Measurements from ENCODE around the gene ITGA2B.
A peak's percentile ranks its signal among the peaks of the same experiment; 100 is the strongest.
"Not testable (repeated sequence)": the region's sequence is repeated elsewhere in the genome, so short reads cannot be mapped to it uniquely, and the experiment has no call there.

Gene ITGA2B

DNA sequence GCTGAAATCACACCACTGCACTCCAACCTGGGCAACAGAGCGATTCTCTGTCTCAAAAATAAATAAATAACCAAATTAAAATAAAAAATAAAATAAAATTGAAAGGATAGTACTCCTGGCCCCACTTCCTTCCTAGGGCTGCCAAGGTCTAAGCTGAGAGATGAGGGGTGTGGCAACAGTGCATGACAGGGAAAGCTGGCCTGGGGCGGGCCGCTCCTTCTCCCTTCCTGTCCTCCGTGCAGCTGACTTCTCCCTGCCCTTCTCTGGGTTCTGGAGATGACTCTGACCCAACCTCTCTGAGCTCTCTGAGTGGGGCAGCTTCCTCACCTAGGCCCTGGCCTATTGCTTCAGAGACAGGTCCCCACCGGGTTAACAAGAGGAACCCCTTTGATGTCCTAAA, 56.1 kb downstream of the ITGA2B start:
- no peak for DNase-seq

DNA sequence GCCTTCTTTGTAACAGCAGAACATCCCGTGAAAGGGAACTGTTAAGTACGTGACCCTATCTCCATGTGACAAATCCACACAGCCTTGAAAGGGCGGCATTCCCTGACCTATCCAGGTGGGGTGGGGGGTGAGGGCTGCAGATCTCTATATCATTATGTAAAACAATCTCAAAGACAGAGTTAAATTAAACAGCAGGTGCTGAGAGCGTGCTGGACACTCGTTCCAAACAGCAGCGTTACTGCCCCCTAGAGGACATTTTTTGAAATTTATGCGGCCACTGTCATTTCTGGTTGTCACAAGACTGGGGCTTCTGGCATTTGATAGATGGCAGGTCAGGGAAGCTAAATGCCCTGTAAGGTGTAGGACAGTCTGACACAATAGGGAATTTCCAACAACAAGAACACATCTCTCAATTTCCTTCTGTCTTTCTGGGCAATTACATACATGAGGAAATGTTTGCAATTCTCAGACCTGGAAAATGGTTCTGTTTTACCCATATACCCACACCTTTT, 58.1 kb downstream of the ITGA2B start:
- DNase-seq: peak in 45 of 56 donors; percentile 10 to 81 (median 37)

DNA sequence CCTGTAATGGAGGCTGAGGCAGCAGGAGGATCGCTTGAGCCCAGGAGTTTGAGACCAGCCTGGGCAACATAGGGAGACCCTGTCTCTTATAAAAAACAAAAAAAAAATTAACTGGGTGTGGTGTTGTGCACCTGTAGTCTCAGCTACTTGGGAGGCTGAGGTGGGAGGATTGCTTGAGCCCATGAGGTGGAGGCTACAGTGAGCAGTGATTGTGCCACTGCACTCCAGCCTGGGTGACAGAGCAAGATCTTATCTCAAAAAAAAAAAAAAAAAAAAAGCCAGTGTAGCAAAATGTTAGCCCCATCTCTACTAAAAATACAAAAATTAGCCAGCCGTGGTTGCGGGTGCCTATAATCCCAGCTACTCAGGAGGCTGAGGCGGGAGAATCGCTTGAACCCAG, 59.2 kb downstream of the ITGA2B start:
- DNase-seq: not testable (repeated sequence)

GRCh38 chr17:44329516-44329915, 59.9 kb downstream of the ITGA2B start:
- not testable (repeated sequence) for DNase-seq

DNA sequence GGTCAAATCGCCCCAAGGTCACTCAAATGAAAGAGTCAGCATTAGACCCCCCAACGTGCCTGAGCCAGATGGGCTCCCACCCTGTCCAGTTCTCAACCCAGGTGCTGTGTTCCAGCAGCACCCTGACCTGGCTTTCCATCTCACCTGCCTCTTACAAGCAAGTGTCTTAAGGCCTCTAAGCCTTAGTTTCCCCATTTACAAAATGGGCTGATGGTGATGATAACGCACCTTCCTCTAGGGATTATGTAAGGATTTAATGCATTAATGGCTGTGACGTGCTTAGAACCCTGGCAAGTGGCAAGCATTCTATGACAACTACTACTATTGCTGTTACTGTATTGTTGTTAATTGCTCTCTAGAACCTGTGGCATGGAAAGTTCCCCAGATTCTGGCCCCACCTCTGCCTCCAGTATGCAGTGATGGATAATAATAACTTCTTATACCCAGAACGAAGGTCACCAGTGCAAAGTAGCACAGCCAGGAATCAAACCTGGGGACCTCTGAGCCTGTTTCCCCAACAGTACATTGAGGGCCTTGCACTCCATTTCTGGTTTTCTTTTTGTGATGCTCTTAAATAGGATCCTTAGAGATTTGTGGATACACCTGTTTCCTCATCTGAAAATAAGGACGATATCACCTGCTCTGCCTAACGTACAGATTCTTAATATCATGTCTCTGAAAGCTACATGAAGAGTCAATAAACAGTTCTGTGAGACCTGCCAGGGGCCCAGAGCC, 61.6 kb downstream of the ITGA2B start:
- DNase-seq: no peak

DNA sequence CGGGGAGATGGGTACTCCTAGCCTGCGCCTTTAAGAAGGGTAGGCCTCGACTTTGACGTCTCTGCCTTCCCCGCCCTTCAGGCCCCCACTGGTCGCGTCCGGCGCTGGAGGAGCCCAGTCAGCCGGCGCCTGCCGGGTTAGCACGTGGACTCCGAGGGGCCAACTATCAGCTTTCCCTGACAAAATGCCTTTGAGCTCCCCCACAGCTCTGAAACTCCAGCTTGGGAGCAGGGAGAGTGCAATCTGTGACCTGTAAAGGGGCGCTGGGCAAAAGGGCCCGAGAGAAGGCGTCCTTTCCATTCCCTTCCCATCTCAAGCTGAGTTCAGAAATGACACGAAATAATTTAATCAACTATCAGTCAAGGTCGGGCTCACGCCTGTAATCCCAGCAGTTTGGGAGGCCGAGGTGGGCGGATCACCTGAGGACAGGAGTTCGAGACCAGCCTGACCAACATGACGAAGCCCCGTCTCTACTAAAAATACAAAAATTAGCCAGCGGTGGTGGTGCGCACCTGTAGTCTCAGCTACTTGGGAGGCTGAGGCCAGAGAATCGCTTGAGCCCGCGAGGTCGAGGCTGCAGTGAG, 62.5 kb downstream of the ITGA2B start:
- DNase-seq: peak; percentile 72 to 99 (median 96)

DNA sequence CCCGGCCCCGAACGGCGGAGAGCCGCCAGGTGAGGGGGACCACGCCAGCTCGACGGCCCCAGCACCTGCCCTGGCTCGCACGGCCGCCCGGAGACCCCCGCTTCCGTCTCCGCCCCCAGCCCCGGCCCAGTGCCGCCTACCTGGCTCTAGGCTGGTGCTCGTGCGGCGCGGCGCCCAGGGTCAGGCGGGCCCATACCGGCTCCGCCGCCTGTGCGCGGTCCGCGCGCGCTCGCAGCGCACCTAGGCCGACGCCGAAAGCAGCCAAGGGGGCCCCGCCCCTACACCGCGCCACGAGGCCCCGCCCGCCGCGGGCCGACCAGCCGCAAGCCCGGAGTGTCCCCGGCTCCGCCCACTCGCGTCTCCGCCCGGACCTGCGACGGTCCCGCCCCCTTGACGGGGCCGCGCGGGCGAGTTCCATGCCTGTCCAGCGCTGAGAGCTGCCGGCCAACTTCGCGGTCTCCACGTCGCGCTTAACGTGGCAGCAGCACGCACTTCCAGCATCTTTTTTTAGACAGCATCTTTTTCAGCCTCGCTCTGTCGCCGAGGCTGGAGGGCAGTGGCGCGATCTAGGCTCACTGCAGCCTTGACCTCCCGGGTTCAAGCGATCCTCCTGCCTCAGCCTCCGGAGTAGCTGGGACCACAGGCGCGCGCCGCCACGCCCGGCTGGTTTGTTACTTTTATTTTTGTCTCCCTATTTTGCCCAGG, 64.7 kb downstream of the ITGA2B start, which contains the start of gene SLC25A39:
Gene SLC25A39 (minus strand): TSS at position 253 of the 705 bp plus-strand sequence. CDS start 1,261 bp downstream, outside the sequence.
- DNase-seq: peak; percentile 31 to 97 (median 88)

GRCh38 chr17:44324092-44324570, 65.3 kb downstream of the ITGA2B start:
- no peak for DNase-seq

DNA sequence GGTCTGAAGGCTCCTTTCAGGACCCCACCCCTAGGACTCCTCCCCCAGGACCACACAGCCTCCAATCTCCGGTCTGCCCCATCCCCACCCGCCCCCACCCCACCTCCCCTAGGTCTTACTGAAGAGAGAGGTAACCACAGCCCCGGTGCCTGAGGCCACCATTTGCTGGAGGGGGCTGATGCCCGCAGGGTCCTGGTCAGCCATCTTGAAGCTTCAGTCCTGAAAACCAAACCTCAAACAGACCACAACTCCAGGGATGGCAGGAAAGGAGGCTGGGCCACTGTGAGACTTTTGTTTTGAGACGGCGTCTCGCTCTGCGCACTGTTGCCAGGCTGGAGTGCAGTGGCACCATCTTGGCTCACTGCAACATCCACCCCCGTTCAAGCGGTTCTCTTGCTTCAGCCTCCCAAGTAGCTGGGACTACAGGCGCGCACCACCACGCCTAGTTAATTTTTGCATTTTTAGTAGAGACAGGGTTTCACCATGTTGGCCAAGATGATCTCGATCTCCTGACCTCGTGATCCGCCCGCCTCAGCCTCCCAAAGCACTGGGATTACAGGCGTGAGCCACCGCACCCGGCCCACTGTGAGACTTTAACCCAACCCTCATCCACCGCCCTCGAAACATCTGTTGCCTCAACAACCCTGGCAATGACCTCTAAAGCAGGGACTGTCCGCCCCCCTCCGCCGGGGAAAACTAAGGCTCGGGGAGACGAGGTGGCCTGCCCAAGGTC, 65.9 kb downstream of the ITGA2B start:
- no peak for DNase-seq

- no peak for DNase-seq
Measured at GRCh38 chr17:44322236-44322895, 67.1 kb downstream of the ITGA2B start.

All from nucleus accumbens (tissue), 56 donors.